HG03103 (cell line): ENCODE measurements around the gene NFU1.

Experiments
- ATAC-seq: cut with Tn5 transposase; IDR thresholded peaks from one replicate; pipeline ENCODE4 v1.9.1; 2021; ENCODE audit warnings: low read depth; ENCODE audit not compliant: unreplicated experiment

NFU1 gene

GRCh38 chr2:69436938-69437750, at the start of gene NFU1:
NFU1 (minus strand) TSS chr2:69437435; CDS start chr2:69437422, 13 bp downstream.
- ATAC-seq, result peak; percentile 86

DNA sequence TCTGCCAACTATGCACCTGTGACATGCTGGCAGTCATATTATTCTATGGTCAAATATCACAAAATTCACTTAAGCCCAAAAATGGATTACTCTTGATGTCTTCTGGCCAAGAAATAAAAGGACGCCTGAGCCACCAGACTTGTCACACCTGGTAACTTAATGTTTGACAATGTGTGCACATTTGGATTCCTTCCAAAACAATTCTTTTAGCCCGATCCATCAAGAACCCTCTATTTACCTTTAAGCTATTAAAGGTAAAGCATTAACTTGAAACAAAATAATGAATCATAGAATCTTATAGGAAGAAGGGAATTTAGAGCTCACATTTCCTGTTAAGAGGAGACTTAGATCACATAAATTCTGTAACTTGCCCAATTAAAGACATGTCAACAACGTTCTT, 46.5 kb upstream of the NFU1 start:
- ATAC-seq, result no peak

DNA sequence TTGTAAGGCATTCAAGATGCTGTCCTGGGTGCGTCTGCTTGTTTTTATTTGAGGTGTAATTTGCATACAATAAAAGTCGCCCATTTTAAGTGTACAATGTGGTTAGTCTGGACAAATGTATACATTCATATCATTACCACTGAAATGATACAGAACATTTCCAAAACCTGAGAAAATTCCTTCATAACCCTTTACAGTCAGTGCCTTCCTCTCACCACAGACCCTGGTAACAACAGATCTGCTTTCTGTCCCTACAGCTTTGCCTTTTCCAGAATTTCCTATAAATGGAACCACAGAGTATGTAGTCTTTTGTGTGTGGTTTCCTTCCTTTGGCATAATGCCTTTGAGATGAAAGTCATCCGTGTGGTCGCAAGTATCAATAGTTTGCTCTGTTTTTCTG, 45.8 kb upstream of the NFU1 start:
- ATAC-seq, result no peak

GRCh38 chr2:69482471-69482870, 45.2 kb upstream of the NFU1 start:
- ATAC-seq, result no peak

DNA sequence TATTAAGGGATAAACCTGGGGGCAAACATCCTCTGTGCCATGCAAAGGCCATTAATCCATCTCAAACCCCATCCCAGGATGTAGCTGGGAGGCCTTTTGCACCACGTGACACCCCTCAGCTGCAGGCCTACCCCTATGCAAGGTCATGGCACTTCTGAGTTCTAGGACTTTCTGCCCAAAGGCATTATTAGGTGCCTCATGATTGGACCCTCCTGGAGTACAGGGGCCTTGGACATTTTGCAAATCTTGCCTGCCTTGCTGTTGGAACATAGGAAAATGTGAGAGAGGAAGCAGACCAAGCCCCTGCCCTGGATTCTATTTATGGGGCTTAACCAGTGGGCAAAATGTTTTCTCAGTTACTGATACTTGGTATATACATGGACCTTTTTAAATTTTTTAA, 44.2 kb upstream of the NFU1 start:
- ATAC-seq, result no peak

DNA sequence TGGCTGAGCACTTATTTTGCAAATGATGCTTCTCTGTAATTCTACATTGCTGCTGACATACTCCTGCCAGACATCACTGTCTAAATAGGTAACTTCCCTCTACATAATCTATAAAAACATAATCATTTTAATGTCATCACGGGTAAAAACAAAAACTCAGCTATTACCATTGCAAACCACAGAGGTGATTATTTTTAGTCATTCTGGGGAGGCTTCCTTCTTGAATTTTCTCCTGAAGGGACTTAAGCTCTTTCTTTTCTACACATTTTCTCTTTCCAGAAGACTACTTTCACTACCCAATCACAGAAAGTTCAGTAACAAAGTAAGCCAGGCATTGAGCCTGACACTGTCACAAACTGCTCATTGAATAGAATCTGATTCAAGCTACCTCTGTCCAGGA, 40.4 kb upstream of the NFU1 start:
- ATAC-seq, result no peak

DNA sequence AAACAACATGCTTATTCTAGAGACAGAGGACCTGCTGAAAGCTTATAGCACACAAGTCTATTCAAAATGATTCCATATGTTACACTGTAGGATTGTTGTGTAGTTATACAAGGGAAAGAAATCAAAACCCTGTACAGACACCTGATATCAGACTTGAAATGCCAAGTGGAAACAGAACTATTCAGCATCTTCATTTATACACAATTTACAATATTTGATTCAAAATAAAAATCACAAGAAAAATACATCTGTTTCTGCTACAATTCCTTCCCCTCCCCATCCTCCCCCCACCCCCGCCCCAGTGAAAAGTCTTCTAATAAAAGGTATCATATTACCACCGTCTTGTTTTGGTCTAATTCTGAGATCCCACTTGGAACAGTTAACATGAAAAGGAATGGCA, 37.5 kb upstream of the NFU1 start:
- ATAC-seq, result no peak

DNA sequence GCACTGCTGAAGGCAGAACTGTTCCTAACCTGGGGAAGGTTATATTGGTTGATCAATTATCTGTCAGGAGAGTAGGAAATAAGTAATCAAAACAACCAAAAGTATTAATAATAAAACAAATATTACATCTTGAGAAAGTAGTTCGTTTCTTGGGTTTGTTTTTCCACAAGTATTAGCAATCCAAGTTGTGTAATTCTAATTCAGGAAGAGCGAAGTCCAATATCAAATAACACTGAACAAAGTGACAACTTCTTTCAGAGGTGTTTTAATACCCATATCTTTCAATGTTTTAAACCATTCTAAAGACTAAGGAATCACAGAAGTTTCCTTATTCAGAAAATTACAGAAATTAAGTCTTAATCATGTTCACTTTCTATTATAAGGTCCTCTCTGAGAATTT, 34.6 kb upstream of the NFU1 start:
- no peak for ATAC-seq

DNA sequence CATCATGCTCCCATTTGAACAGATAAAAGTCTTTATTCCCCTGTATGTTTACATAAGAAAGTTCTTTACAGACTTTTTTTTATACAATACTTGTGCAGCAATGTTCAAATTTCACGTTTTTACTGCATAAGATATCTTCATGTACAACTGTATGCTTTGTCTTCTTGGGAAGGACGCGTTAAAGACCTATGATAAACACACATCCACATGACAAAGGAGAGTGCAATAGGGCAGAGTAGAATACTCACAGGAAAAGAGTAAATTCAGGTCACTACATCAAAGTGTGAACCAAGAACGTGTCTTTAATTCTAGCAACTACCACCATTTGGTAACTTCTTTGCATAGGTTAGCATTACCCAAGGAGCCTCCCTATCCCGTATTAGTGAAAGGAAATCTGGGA, 33.7 kb upstream of the NFU1 start:
- no peak for ATAC-seq

- ATAC-seq, result no peak
Observed at GRCh38 chr2:69469784-69470183, 32.5 kb upstream of the NFU1 start.

- no peak for ATAC-seq
Observed at GRCh38 chr2:69469375-69469774, 32.1 kb upstream of the NFU1 start.

GRCh38 chr2:69466728-69467127, 29.5 kb upstream of the NFU1 start:
- no peak for ATAC-seq

GRCh38 chr2:69465513-69466456, 28.6 kb upstream of the NFU1 start:
- ATAC-seq, result no peak

GRCh38 chr2:69464575-69464974, 27.3 kb upstream of the NFU1 start:
- ATAC-seq, result no peak

- no peak for ATAC-seq
Observed at GRCh38 chr2:69462780-69463179, 25.5 kb upstream of the NFU1 start.

DNA sequence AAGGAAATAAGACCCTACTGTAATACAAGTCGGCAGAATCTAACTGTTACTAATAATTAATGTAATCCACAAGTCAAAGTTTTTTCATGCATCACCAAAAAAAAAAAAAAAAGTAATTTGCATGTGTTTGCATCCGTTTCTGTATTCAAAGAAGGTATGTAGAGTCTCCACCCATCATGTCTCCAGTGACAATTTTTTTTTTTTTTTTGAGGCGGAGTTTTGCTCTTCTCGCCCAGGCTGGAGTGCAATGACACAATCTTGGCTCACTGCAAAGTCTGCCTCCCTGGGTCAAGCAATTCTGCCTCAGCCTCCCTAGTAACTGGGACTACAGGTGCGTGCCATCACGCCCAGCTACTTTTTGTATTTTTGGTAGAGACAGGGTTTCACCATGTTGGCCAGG, 24.2 kb upstream of the NFU1 start:
- ATAC-seq, result no peak

DNA sequence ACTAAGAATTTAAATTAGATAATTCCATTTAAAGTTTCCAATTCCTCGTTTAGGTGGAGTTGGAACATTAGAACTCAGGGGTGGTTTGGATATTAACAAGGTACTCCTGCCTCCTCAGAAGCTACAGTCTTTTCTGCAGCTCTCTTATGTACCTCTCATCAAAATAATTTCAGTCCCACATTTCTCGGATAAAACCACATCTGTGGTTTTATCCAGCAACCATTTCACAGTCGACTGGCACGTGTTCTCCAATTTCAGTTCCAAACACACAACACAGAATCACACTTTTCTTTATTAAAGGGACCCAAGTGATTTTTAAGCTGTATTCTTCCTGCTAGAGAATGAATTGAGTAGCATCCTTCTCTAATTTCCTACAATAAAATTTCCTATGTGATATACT, 22.7 kb upstream of the NFU1 start:
- no peak for ATAC-seq

GRCh38 chr2:69456950-69457445, 19.8 kb upstream of the NFU1 start:
- no peak for ATAC-seq

DNA sequence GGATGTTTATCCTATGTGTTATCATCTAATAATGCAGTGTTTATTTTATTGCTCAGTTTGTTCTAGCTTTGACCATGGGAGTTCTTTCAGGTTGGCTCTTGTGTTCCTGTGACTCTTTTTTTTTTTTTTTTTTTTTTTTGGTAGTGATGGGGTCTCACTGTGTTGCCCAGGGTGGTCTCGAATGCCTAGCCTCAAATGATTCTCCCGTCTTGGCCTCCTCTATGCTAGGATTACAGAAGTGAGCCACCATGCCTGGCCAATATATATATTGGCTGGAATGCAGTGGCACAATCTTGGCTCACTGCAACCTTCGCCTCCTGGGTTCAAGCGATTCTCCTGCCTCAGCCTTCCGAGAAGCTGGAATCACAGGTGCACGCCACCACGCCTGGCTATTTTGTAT, 18.9 kb upstream of the NFU1 start:
- ATAC-seq, result no peak

GRCh38 chr2:69454976-69455375, 17.7 kb upstream of the NFU1 start:
- no peak for ATAC-seq

DNA sequence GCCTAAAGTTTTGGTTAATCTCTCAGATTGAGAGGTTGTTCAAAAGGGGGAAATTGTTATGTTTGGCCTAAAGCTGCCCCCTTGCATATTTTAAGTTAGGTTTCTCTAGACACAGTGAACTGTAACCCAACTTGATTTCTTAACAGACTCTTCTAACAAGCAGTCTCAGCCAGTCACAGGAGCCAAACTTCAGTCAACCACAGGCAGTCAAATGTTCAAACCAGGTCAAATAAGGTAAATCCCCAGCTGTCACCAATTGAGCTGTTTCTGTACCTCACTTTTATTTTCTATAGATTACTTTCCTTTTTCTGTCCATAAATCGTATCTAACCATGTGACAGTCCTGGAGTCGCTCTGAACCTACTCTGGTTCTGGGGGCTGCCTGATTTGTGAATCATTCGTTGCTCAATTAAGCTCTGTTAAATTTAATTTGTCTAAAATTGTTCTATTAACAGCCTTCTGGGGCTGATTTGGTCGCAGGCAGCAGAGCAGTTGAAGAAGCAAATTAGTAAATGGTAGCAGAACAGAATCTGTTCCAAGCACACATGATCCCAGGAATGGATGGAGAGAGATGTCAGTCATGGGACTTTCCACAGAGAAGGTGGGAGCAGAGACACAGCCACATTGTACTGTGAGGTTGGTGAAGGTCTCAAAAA, 16.4 kb upstream of the NFU1 start:
- ATAC-seq, result peak; percentile 74
